ENCODE data around the gene CCDC91.

The CCDC91 gene

GRCh38 chr12:28543021-28543890, 353.0 kb downstream of the CCDC91 start:
- peak; percentile 15 for DNase-seq (ENCODE audit: low read depth)

GRCh38 chr12:28550757-28551704, 360.8 kb downstream of the CCDC91 start:
- DNase-seq (ENCODE audit: low read depth): no peak
- TF ChIP-seq CTCF (IDR thresholded peaks at IDR 0.05; ENCODE audit: low read depth, low read length, missing control alignments): no peak
- no peak overlapping the region for H3K4me3 ChIP-seq (ENCODE audit: low read depth, low read length)

More at GRCh38 chr12:28543021-28543890, 353.0 kb downstream of the CCDC91 start:
- no peak overlapping the region; the same call in 1 of the 2 replicates for H3K4me3 ChIP-seq (ENCODE audit: low read depth, low read length)
- TF ChIP-seq CTCF (IDR thresholded peaks at IDR 0.05; ENCODE audit: low read depth, low read length, missing control alignments): no peak

GRCh38 chr12:28552251-28552970, 362.2 kb downstream of the CCDC91 start:
- no peak for TF ChIP-seq CTCF (IDR thresholded peaks at IDR 0.05; ENCODE audit: low read depth, low read length, missing control alignments)
- DNase-seq (ENCODE audit: low read depth): no peak

GRCh38 chr12:28555748-28556147, 365.5 kb downstream of the CCDC91 start:
- DNase-seq (ENCODE audit: low read depth): no peak
- H3K4me3 ChIP-seq (ENCODE audit: low read depth, low read length): no peak overlapping the region
- no peak for TF ChIP-seq CTCF (IDR thresholded peaks at IDR 0.05; ENCODE audit: low read depth, low read length, missing control alignments)

More at GRCh38 chr12:28552251-28552970, 362.2 kb downstream of the CCDC91 start:
- H3K4me3 ChIP-seq (ENCODE audit: low read depth, low read length): no peak overlapping the region

- no peak for DNase-seq (ENCODE audit: low read depth)
Measured at GRCh38 chr12:28558250-28558649, 368.0 kb downstream of the CCDC91 start.

More at GRCh38 chr12:28558250-28558649, 368.0 kb downstream of the CCDC91 start:
- no peak overlapping the region for H3K4me3 ChIP-seq (ENCODE audit: low read depth, low read length)
- no peak for TF ChIP-seq CTCF (IDR thresholded peaks at IDR 0.05; ENCODE audit: low read depth, low read length, missing control alignments)

Data from GM12864 (cell line).